HUES64 (cell line): ENCODE results near the gene PHTF1.

Experiments
- H3K27ac ChIP-seq: 2 replicates; pipeline ENCODE4 v1.7.0; 2013; ENCODE audit warnings: low read depth, low read length, inconsistent platforms
- H3K27me3 ChIP-seq: 2 replicates; pipeline ENCODE4 v1.6.1; 2013; ENCODE audit warnings: mild to moderate bottlenecking, low read length; ENCODE audit not compliant: insufficient read depth
- H3K36me3 ChIP-seq: 2 replicates; pipeline ENCODE4 v1.6.1; 2013; ENCODE audit warnings: mild to moderate bottlenecking, low read length; ENCODE audit not compliant: insufficient read depth
- H3K4me1 ChIP-seq: 2 replicates; pipeline ENCODE4 v1.6.1; 2013; ENCODE audit warnings: mild to moderate bottlenecking, low read length, moderate library complexity; ENCODE audit not compliant: insufficient read depth
- H3K4me3 ChIP-seq: 2 replicates; pipeline ENCODE4 v1.5.1; 2013; ENCODE audit warnings: mild to moderate bottlenecking, low read length, moderate library complexity
- H3K9ac ChIP-seq: 2 replicates; pipeline ENCODE4 v1.6.1; 2013; ENCODE audit warnings: mild to moderate bottlenecking, low read depth, low read length
- H3K9me3 ChIP-seq: 2 replicates; pipeline ENCODE4 v1.6.1; 2013; ENCODE audit warnings: low read depth, low read length; ENCODE audit not compliant: insufficient read depth
- WGBS: fragments of 150-250, 120-280 bp; methylation state at CpG from one replicate; pipeline ENCODE4 v1.1.7; 2013; ENCODE audit warnings: missing lambda C conversion rate; 5-methylcytosine and 5-hydroxymethylcytosine counted together

Gene PHTF1

DNA sequence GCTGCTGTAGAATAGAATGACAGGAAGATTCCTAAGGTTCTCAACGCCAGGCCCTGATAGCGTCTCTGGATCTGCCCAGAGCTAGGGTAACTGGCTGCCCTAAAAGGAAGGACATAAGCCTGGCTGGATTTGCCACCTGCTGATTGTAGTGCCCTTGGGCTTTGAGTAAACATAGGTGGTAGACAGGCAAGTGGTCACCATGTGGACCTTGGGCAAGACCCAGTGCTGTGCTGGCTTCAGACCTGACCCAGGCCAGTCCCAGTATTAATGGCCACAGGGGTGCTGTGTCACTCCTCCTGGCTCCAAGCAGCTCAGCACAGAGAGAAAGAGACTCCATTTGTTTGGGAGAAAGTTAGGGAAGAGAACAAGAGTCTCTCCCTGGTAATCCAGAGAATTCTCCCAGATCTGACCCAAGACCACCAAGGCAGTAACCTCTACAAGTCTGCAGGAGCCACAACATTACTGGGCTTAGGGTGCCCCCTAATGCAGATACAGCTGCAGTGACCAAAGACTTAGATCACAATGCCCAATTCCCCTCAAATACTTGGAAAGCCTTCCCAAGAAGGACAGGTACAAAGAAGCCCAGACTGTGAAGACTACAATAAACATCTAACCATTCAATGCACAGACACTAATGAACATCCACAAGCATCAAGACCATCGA is 44.5 kb downstream of the PHTF1 start:
- Histone ChIP-seq H3K27ac (no peak overlapping the region), H3K9ac (no peak overlapping the region), H3K4me3 (no peak overlapping the region), H3K27me3 (no peaks in the 10 kb centered on the region), H3K9me3 (peaks cover 17% of the 10 kb centered on the region), H3K36me3 (peaks cover 72% of the 10 kb centered on the region), H3K4me1 (no peaks in the 10 kb centered on the region)
- WGBS, result 93% methylated on average over 3 of the region's 3 CpGs

DNA sequence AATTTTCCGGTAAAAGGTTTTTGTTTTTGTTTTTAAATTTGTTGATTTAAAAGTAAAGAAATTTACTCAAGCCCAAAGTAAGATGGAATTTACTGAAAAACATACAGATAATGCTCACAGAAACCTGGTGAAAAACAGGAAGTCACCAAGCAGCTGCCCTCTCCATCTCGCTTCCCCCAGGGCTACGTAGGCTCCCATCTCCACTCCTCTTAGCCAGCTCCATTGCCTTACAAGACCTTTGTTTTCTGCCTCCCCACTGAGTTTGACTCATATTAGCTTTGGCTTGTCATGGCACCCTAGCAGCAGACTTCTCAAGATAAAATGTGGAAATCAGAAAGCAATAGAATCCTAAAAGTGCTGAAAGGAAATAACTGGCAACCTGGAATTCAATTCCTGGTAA is 57.9 kb downstream of the PHTF1 start:
- Histone ChIP-seq H3K4me1 (peaks cover 14% of the 10 kb centered on the region), H3K4me3 (no peak overlapping the region), H3K27ac (peak overlapping the region; percentile 66), H3K27me3 (no peaks in the 10 kb centered on the region), H3K9me3 (peaks cover 3% of the 10 kb centered on the region; the same call in 1 of the 2 replicates), H3K9ac (no peak overlapping the region), H3K36me3 (peaks cover 56% of the 10 kb centered on the region)
- WGBS, result 38% methylated on average over 2 of the region's 3 CpGs

DNA sequence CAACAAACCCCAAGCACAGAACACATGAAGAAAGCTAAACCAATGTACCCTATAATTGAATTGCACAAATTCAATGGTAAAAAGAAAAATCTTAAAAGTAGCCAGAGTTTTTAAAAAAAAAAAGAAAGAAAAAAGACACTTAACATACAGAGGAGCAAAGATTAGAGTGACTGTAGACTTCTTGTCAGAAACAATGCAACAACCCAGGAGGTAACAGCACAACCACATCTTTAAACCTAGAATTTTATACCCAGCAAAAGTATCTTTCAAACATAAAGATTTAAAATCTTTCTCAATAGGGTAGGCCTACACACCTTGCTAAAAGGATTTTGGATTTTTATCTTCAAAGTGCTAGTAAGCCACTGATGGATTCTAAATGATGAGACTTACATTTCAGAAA is 64.4 kb downstream of the PHTF1 start:
- no peaks in the 10 kb centered on the region for H3K4me1 ChIP-seq
- no peak overlapping the region for H3K9ac ChIP-seq
- H3K4me3 ChIP-seq, result no peak overlapping the region
- H3K36me3 ChIP-seq, result peaks cover 66% of the 10 kb centered on the region
- no peak overlapping the region for H3K27ac ChIP-seq
- peaks cover 23% of the 10 kb centered on the region; the same call in 1 of the 2 replicates for H3K9me3 ChIP-seq
- H3K27me3 ChIP-seq, result no peaks in the 10 kb centered on the region

DNA sequence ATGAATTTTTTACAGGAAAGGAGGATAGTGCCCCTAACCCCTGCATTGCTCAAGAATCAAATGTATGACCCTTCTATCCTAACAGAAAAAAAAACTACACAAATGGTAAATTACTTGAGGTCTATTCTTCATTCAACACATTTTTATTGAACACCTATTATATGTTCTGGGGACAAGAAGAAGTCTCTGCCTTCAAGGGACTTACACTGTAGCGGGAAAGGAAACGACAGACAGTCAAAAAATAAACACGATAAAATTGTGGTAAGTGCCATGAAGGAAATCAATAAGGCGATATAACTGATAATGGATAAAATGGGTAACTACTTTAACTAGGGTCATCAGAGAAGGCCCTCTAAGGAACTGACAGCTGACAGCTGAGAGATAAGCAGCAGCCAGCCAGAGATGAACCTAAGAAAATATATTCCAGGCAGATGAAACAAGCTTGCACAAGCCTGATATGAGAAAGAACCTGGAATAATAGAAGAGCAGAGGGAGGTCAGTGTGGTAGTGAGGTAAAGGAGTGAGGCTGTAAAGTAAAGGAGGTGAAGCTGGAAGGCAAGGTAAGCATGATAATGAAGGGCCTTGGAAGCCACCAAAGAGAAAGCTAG is 66.4 kb downstream of the PHTF1 start:
- peaks cover 30% of the 10 kb centered on the region; the same call in 1 of the 2 replicates for H3K9me3 ChIP-seq
- no peaks in the 10 kb centered on the region for H3K4me1 ChIP-seq
- no peak overlapping the region for H3K9ac ChIP-seq
- no peak overlapping the region for H3K27ac ChIP-seq
- H3K4me3 ChIP-seq, result no peak overlapping the region
- WGBS, result 98% methylated on average over 4 of the region's 4 CpGs
- H3K27me3 ChIP-seq, result no peaks in the 10 kb centered on the region
- H3K36me3 ChIP-seq, result peaks cover 59% of the 10 kb centered on the region

DNA sequence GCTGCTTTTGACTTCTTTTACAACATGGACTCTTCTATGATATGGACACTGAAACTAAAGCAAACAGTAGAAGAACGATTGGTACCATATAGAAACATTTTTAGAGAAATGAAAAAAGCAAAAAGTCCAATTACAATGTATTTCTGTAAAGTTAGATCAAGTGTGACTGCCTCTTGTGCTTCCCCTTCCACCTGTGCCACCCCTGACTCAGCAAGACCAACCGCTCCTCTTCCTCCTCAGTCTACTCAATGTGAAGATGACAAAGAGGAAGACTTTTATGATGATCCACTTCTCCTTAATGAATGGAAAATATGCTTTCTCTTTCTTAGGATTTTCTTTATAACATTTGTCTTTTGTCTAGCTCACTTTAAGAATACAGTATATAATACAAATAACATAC is 66.9 kb downstream of the PHTF1 start:
- Histone ChIP-seq H3K36me3 (peaks cover 53% of the 10 kb centered on the region), H3K9me3 (peaks cover 30% of the 10 kb centered on the region; the same call in 1 of the 2 replicates), H3K4me1 (no peaks in the 10 kb centered on the region), H3K27ac (no peak overlapping the region), H3K27me3 (no peaks in the 10 kb centered on the region), H3K4me3 (no peak overlapping the region), H3K9ac (no peak overlapping the region)
- WGBS, result 100% methylated on average over 1 of the region's 2 CpGs

DNA sequence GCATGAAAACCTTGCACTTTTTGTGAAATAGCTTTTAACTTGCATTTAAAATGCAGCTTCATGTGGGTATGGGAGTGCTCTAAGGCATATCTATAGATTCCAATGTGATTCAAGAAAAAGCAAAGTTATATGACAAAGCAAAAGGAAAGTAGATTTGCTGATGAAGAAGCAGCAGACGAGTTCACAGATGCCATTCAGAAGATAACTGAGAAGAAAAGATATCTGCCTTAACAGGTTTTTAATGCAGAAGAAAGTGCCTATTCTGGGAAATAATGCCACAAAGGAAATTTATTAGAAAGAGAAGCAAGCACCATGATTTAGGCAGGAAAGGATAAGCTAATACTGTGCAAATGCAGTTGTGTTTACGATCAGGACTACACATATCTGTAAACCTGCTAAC is 68.1 kb downstream of the PHTF1 start:
- no peaks in the 10 kb centered on the region for H3K27me3 ChIP-seq
- H3K9me3 ChIP-seq, result peaks cover 27% of the 10 kb centered on the region; the same call in 1 of the 2 replicates
- H3K27ac ChIP-seq, result no peak overlapping the region
- H3K4me3 ChIP-seq, result no peak overlapping the region
- H3K4me1 ChIP-seq, result no peaks in the 10 kb centered on the region
- H3K36me3 ChIP-seq, result peaks cover 45% of the 10 kb centered on the region
- no peak overlapping the region for H3K9ac ChIP-seq
- 88% methylated on average over 2 of the region's 2 CpGs for WGBS

DNA sequence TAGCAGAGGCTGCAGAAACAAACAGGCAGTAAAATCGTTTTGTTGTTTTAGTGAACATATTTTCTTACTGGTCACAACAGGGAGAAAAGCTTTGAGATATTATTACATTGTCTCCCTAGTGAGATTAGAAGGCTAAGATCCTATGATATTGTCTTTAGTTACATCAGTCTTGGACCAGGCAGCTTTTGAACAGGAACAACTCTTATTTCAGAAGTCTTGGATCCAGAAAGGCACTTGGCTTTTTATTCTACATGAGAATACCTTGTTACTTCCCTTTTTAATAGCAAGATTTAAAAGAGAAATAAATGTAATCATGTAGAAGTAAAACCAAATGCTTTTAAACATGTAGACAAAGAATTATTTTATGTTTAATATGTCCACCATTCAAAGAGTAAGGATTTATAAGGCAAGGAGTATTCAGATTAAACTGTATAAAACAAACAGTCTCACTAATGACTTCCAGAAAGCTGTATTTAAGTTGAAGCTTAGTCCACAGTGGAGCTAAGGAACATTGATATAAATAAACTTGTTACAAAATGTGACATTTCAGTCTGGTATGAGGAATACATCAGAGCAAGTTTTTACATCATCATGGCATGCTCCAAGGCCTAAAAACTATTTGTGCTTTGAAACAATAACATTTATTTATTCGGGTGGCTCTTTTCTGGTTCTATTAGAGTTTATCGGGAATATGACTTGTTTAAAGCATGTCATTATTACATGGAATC is 72.2 kb downstream of the PHTF1 start:
- Histone ChIP-seq H3K4me3 (no peak overlapping the region), H3K27ac (no peak overlapping the region), H3K27me3 (no peaks in the 10 kb centered on the region), H3K9ac (no peak overlapping the region), H3K36me3 (peaks cover 28% of the 10 kb centered on the region), H3K9me3 (peaks cover 10% of the 10 kb centered on the region; the same call in 1 of the 2 replicates), H3K4me1 (peaks cover 4% of the 10 kb centered on the region)
- WGBS, result 88% methylated on average over 2 of the region's 3 CpGs

DNA sequence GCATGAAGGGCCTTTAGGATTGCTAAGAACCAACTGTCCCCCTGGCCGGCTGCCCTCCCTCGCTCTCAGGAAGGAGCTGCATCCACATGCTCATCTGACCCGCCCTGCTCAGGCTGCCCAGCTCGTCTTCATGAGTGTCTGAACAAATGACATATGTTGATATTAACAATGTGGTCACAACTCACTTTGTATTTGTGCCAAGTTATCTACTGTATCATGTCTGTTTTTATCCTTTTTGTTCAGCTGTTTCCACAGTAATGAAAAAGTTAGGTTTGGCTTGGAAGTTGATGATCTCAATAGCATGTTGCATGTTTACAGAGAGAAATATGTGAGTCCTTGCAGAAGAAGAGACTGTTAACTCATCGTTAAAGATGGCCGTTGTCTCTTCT is 75.1 kb downstream of the PHTF1 start:
- Histone ChIP-seq H3K4me1 (peaks cover 17% of the 10 kb centered on the region), H3K27me3 (no peaks in the 10 kb centered on the region), H3K9ac (no peak overlapping the region), H3K27ac (no peak overlapping the region), H3K36me3 (peaks cover 14% of the 10 kb centered on the region; the same call in 1 of the 2 replicates), H3K9me3 (no peaks in the 10 kb centered on the region), H3K4me3 (no peak overlapping the region)
- WGBS, result 89% methylated on average over 5 of the region's 6 CpGs

DNA sequence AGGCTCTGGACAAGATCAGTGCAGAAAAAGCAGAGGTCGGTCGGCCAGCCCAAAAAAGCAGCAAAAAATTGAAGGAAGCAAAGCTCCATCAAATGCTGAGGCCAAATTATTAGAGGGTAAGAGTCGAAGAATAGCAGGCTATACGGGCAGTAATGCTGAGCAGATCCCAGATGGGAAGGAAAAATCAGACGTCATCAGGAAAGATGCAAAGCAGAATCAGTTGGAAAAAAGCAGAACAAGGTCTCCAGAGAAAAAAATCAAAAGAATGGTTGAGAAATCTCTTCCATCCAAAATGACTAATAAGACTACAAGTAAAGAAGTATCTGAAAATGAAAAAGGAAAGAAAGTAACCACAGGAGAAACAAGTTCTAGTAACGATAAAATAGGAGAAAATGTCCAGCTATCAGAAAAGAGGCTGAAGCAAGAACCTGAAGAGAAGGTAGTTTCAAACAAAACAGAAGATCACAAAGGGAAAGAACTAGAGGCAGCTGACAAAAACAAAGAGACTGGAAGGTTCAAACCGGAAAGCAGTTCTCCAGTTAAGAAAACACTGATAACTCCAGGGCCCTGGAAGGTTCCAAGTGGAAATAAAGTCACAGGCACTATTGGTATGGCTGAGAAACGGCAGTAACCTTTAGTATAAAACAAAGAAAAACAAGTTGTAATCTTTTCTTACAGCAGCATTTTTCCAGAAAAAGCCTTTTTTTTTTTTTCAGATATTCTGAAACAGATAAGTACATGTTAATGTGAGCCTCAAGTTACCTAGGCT is 75.7 kb downstream of the PHTF1 start:
- Histone ChIP-seq H3K27me3 (no peaks in the 10 kb centered on the region), H3K9ac (no peak overlapping the region), H3K27ac (no peak overlapping the region), H3K36me3 (peaks cover 12% of the 10 kb centered on the region; the same call in 1 of the 2 replicates), H3K4me1 (peaks cover 17% of the 10 kb centered on the region), H3K9me3 (no peaks in the 10 kb centered on the region), H3K4me3 (no peak overlapping the region)
- WGBS, result 95% methylated on average over 8 of the region's 8 CpGs

DNA sequence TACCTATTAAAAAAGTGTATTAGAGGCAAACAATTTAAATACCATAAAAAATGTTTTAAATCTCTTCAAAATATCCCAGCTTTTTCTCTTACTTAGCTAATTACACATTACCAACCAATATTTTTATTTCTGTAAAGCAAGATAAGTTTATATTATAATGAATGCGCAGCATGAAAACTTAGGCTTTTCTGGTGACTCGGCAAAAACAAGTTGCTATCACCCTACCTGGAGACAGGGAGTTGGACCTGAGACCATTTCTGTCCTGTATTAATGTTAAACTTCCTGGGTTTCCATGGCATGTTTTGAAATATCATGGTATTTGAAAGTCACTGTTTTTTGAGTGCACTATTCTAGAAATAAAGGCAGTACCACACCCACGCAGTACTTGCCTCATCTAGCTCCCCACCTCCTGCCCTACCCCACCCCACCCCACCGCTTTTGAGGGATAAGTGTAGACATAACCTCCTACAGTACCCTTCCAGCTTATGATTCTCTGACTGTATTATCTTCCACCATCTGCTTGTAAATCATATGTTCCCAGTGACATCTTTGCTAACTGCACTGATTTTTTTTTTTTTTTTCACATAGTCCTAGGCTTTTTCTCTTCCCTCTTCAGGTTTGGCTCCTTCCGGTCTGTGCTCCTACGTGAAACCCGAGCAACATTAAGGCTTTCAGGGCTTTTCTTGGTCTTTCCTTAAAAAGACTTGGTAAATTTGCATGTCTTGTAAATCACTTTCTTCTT is 77.5 kb downstream of the PHTF1 start:
- H3K27me3 ChIP-seq, result no peaks in the 10 kb centered on the region
- H3K36me3 ChIP-seq, result peaks cover 12% of the 10 kb centered on the region; the same call in 1 of the 2 replicates
- 85% methylated on average over 7 of the region's 7 CpGs for WGBS
- peak overlapping the region; percentile 72 for H3K27ac ChIP-seq
- H3K9ac ChIP-seq, result no peak overlapping the region
- no peaks in the 10 kb centered on the region for H3K9me3 ChIP-seq
- H3K4me3 ChIP-seq, result no peak overlapping the region
- peaks cover 17% of the 10 kb centered on the region for H3K4me1 ChIP-seq
